Activated CD8-positive, alpha-beta memory T cell treated with anti-CD3 and anti-CD28 coated beads, Interleukin-2, amount 50 U/mL, for 1 hour (primary cell): ENCODE measurements around the gene CRYL1.

Experiments used
- DNase-seq: peaks from one replicate; pipeline ENCODE4 v3.0.0-alpha.2; 2020; ENCODE audit errors: extremely low read depth

CRYL1 gene

DNA sequence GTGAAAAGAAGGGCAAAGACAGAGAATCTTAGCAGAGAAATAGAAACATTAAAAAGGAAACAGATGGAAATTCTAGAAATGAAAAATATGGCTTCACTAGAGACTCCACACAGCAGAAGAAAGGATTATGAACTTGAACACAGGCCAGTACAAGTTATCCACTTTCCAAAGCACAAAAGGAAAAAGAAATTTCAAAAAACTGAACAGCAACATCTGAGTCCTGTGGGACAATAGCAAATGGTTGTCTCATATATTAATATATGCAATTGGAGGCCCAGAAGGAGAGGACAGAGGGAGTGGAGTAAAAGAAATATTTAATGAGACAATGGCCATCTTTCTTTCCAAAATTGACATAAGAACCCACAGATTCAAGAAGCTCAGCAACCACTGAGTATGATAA is 151.8 kb downstream of the CRYL1 start:
- DNase-seq: no peak

DNA sequence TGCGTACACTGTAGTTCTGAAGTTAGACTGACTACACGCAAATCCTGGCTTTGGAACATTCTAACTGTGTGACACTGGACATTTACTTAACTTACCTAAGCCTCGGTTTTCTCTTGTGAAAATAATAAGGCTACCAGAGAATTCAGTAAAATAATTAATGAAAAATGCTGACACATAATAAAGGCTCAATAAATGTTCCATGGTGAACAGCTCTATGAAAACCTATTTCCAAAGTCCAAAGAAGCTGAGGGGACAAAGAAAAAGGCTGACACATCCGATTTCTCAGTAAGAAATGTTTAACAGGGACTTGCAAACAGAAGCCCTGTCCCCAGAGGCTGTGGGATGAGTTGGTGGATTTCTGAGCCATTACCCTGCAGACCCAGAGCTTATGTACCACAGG is 153.8 kb downstream of the CRYL1 start:
- no peak for DNase-seq

DNA sequence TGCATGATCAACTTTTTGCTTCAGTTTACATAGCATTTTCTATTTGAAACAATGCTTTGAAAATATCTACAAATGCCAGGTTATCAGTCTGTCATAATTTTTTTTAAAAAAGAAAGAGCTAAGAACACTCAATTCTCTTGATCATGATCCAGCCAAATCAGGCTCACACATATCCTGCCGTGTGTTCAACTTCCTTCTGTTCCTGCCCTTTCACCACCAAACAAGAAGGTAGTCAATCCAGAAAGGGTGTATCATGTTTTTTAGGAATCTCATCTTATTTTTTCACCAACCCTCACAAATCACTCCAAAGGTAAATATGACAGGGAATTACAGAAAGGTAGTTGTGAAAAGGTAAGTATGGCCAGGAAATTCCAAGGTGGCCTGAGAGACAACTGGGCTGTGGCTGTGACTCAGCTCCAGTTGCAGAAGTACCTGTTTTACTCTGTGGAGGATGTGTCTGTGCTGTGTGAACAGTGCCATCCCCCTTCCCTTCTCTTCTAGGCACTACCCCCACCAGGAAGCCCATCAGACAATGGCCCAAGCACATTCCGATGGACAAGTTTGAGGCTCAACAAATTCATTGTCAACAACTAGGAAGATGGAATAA is 154.7 kb downstream of the CRYL1 start:
- no peak for DNase-seq

DNA sequence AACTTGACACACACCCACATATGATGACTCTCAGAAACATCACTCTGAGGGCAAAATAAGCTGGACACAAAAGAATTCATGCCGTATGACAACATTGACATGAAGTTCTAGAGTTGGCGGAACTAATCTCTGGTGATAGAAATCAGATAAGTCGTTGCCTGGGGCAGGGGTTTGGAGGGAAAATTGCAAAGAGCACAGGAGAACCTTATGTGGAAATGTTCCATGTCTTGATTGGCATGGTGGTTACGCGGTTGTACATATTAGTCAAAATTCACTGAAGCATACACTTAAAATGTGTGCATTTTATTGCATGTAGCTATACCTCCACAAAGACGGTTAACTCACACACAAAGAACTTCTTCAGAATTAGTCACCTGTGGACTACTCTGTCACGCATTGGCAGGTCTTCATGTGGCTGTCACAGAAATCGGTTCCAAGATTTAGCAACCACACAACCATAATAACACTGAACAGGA is 155.7 kb downstream of the CRYL1 start:
- DNase-seq: no peak

DNA sequence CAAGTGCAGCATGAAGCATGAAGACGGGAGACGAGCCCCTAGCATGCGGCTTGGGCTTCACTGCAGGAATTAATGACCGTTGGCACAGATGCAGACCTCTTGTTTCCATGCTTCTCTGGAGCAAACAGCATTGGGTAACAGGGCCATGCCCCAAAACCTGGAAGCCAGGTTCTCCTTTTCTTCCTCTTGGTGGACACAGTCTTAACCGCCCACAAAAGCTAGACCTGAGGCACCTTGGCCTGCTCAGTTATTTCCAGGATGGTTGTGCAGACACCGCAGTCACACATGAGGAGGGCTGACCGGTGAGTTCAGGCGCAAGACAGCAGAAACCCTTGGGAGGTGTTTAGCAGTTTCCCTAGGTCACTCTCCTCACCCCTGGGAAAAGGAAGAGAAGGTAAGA is 159.6 kb downstream of the CRYL1 start:
- DNase-seq: no peak

DNA sequence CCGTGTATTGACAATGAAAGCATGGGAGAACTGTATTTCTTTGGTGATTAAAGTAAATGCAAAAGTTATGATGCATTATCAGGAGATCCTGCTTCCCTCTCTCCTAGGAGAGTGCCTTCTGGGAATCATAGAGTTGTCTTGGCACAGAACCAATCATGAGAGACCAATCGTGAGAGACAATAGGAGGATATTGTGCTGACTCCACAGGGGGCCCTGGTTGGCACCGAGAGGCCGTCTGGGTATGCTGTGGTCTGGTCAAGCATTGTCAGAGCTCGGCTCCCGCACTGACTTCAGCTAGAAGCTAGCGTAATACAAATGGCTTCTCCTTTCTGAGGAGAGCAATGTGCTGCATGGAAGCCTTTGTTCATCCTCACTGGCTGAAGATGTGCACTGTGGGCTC is 162.1 kb downstream of the CRYL1 start:
- no peak for DNase-seq

DNA sequence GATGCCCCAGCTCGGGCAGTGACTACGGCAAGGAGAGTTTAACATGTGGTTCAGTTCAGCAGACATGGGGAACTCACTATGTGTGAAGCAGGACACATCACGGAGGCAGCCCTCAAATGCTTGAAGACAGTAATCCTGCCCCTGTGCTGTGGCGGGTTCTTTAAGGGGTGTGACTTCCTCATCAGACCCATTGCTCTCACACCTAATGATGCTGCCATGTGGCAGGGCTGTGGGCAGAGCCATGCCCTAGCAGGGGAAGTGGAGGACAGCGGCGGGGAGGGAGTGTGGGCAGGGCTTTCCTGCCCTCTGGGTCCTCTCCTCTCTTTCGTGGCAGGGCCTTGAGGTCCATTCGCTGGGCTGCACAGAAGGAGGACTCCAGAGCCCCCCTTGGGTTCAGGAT is 162.5 kb downstream of the CRYL1 start:
- DNase-seq: no peak

DNA sequence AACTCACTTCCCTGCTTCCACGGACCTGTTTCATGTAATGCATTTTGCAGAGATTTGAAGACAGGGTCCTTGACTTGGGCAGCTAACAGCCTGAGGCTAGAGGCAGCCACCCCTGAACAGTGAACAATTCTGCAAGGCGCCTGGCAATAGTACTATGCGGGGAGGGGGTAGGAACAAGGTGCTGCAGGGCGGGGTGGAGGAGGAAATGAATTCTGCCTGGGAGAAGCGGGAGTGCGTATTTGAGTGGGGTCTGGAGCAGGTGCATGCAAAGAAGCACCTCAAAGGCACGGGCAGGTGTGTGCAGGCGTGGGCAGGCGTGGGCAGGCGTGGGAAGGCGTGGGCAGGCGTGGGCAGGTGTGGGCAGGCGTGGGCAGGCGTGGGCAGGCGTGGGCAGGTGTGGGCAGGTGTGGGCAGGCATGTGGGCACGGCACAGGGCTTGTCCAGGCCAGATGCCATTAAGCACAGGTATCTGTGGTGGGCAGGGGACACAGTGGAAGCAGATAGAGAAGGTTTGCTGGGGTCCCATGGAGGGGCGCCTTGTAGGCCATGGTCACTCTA is 163.1 kb downstream of the CRYL1 start:
- no peak for DNase-seq

DNA sequence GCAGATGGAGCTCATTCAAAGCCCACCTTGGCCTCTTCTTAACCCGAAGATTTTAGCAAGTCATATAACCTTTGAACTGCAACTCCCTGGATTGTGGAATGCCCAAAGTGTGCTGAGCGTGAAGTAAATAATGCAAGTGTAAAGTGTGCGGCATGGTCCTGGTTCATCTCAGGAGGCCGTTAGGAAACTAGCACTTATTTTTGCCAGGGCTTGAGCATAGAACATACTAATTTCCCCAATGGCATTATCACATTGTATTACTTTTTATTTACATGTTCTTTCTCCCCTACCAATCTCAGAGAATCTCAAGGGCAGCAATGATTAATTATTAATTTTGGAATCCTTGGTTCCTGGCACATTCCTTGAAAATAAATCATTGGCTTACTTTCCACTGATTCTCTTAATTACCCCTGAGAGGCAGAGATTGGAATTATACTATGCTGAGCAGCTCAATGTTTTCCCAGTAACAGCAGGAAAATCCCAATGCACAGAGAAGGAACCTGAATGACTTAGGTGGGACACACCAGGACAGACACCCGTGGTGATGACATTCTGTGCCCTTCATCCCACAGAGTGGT is 164.7 kb downstream of the CRYL1 start:
- DNase-seq: no peak

DNA sequence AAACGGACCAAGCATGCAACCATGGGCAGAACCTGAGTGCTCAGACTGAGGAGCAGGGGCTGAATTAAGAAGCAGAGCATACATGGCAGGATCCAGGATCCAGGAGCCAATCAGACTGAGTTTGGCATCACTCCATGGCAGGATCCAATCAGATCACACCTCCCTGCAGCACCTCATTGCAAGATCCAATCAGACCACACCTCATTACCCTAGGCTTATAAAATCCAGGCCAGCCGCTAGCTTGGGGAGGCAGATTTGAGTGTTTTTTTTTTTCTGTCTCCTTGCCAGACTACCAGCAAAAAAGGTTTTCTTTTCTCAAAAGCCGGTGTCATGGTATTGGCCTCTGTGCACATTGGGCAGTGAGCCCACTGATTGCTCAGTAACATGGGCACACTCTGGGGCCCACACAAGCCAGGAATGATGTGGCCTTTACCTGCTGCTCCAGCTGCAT is 165.6 kb downstream of the CRYL1 start:
- no peak for DNase-seq

DNA sequence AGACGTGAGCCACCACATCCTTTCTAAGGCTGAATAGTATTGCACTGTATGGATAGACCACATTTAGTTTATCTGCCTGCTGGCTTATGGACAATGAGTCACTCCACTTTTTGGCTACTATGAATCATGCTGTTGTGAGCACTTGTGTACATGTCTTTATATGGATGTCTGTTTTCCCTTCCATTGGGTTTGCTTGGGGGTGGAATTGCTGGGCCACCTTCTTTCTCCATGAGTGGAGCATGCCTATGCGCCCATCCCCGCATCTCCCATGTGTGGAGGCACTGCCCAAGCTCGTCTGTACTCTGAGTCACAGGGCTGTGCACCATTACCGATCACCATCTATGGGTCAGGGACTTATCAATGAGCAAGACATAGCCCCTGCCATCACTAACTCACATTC is 166.3 kb downstream of the CRYL1 start:
- no peak for DNase-seq

DNA sequence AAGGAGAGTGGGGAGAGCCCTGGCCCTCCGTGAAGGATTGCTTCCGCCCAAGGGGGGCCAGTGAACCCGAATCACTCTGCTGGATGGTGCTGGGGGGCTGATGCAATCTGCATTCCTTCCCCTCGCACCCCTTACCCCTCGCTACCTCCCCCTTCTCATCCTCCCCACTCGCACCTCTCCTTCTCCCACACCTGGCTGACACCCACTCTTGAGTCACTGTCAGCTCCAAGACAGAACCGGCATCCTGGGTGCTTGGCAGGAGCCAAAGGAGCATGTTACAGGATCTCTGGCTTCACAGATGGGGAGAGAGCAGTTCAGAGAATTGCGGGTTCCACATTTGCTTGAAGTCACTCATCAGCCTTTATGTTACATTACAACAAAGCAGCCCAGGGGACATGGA is 167.6 kb downstream of the CRYL1 start:
- no peak for DNase-seq

DNA sequence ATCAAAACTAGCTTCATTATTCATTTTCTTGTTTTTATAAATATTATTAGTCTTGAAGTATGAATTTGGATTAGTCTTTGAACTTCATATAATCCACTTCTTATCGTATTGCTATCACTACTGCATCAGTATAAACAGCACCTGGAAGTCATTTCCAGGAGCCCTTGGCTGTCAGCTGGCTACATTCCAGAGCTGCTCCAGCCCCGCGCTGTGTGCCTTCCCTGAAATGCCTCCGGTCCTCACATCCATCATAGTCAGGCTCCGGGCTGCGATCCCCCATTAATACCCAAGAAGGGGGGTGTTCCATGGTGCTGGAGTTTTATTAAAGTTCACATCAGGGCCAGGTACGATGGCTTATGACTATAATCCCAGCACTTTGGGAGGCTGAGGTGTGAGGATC is 169.2 kb downstream of the CRYL1 start:
- no peak for DNase-seq

DNA sequence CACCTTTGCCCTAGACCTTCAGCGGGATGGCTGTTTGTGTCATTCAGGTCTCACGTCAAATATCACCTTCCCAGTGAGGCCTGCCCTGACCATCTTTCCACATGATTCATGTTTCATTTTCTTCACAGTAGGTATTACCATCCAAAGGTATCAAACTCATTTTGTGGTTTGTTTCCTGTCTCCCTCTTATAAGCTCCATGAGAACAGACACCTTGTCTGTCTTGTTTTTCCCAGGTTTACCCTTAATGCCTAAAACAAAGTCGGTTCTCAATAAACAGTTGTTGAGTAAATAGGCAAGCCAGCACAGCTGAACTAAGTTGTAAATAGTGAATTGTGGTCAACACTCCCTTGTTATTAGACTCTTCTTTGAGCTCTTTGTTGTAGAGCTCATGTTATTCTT is 170.9 kb downstream of the CRYL1 start:
- no peak for DNase-seq

DNA sequence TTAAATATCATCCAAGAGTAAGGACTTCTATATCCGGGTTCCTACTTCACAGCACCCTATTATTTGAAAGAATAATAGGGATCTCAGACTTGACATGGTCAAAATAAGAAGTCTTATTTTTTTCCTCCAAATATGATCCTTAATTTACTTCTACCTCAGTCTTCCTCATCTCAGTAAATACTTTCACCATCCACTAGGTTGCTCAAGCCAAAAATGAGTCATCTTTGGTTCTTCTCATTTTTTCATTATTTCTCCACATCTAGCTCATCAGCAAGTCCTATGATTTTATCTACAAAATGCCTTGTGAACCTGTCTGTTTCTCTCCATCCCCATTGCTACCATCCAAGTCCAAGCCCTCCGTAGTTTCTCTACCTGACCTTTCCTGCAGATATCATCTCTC is 171.7 kb downstream of the CRYL1 start:
- no peak for DNase-seq
